ENCODE measurements around the gene MYH7. TPM values are rescaled to one million over a fixed set of nuclear protein-coding genes. Genes with fewer than 3 reads are reported as not detected.

Gene MYH7
- total RNA-seq, 1 experiment from 2014 or later: not detected

DNA sequence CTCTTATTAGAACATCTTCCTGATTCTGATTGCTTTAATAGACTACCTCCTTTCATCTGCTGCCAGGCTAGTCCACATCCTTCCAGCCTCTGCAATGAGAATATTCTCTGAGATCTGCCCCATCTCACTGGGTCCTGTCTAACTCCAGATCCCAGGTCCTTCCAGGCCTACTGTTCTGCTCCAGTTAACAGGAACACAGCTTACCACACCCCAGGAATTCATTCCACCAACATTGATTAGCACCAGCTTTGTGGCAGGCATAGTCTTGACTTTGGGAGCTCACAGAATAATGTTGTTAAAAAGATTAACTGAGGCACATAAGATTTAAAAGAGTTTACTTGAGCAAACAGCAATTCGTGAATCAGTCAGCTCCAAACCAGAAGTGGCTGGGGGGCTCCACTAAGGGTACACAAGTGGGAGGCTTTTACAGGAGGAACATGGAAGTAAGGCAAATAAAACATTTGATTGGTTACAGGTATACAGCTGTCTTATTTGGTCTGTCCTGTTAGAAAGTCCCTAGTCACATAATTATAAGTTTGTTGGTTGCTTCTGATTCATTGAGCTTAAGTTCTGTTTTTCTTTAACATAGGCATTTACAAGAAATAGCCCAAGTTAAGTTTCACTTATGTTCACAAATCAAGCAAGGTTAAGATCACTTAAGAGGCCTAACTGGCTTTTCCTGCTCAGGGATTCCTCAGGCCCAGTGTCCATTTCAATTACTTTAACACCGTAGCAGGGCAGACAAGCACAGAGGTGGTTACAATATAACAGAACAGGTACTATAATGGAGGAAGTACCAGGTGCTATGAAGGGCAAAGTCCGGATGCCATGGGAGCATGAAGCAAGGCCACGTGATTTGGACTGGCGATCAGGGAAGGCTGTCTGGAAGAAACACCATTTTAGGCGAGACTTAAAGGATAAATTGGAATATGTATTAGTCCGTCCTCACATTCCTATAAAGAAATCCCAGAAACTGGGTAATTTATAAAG is 12.2 kb upstream of the MYH7 start:
- DNase-seq (ENCODE audit: low spot score): no peak

DNA sequence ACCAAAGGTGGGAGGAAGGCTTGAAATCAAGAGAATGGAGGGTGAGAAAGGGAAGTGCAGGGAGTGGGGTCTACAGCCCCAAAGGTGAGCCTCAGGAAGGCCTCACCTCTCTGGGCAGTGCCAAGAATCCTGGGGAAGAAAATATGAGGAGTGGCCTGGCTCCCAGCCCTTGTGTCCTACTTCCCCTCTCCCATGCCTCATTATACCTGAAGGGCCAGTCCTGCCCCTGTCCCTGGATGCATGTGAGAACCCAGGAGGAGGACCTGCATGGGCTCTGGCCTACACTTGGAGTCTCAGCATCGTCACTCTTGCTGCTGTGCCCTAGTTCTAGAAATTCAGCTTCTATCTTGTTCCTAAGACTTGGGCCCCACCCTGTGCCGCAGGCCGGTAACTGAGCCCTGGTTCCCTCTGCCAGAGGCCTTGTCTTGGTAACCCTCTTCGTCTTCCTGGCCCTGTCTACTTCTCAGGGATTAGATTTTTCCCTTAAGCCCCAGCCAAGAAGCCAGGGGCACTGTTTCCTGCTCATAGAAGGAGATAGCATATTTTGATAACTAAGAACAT is 10.9 kb upstream of the MYH7 start:
- DNase-seq (ENCODE audit: low spot score): no peak

DNA sequence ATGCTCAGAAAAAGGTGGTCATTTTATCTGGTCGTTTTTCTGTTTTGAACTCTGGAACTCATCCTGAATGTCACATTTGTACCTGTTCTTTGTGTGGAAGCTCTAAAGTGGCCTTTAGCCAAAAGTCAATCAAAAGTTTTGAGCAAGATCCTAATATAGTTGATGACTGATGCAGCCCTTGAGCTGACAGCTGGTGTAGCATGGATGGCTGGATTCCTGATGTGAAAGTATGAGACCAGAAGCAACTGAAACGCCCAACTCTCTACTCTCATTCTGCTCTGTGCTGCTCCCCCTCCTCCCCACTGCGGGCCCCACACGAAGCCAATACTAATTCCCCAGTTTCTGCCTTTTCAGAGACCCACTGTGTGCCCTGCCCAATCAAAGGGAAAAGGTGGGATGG is 10.3 kb upstream of the MYH7 start:
- DNase-seq (ENCODE audit: low spot score): no peak

DNA sequence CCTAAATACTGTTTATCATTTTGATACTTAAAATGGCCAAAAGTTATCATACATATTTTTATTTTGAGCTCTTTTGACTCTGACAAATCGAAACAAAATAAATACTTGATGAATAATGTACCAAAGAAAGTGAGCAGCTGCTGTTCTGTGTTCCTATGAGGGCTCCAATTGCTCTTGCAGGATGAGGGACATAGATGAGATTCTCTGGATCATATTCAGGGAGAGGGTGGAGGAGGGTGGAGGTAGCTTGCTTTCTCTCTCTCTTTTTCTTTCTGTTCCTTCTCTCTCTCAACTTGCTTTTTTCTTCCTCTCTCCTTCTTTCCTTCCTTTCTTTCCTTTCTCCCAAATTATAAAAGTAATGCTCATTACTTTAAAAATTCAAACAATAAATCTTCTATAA is 8.9 kb upstream of the MYH7 start:
- DNase-seq (ENCODE audit: low spot score): no peak

DNA sequence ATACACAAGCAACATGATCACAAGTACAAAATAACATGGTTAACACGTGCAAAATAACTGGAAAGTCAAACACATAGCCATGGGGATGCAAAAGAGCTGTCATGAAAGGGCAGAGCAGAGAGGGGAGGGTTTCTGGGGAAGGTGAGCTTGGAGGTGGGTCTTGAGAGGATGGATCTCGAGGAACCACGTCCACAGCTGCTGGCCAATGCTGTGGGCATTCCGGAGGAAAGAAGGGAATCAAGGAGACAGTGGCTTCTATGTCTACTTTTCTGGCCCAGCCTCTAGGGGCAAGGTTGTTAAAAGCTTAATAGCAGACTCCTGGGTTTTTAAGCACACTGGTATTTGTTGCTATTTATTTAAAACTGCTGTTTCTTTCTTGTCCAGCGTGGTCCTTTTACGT is 8.4 kb upstream of the MYH7 start:
- DNase-seq (ENCODE audit: low spot score): no peak

GRCh38 chr14:23443411-23443812 is 8.0 kb upstream of the MYH7 start:
- no peak for DNase-seq (ENCODE audit: low spot score)

DNA sequence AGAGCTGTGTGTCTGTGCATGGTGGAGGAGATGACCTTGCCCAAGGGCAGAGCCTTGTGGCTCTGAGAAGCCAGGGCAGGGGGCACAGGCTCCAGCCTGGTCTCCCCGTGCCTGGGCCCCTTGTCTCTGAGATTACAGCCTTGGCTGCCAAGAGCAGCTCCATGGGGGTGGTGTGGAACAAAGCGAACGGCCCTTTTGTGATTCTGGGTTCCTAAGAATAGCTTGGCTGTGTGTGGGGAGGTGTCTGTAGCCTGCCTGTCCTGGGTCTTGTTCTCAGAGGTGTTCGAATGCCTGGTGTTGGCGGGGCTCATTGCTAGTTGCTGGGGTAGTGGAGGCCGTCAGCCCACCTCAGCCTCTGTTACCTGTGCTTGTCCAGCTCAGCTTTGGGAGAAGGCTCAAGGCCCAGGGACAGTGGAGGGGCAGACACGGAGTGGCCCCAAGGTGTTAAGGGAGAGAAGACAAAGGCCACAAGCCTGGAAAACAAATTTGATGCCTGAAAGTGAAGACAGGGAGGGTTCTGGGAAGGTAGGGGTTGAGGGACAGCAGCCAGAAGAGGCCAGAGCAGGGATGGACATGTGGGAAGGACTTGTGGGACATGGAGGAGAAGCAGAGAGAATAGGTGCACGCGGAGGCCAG is 7.4 kb upstream of the MYH7 start:
- no peak for DNase-seq (ENCODE audit: low spot score)

GRCh38 chr14:23441076-23441475 is 5.6 kb upstream of the MYH7 start:
- DNase-seq (ENCODE audit: low spot score): peak; percentile 22

DNA sequence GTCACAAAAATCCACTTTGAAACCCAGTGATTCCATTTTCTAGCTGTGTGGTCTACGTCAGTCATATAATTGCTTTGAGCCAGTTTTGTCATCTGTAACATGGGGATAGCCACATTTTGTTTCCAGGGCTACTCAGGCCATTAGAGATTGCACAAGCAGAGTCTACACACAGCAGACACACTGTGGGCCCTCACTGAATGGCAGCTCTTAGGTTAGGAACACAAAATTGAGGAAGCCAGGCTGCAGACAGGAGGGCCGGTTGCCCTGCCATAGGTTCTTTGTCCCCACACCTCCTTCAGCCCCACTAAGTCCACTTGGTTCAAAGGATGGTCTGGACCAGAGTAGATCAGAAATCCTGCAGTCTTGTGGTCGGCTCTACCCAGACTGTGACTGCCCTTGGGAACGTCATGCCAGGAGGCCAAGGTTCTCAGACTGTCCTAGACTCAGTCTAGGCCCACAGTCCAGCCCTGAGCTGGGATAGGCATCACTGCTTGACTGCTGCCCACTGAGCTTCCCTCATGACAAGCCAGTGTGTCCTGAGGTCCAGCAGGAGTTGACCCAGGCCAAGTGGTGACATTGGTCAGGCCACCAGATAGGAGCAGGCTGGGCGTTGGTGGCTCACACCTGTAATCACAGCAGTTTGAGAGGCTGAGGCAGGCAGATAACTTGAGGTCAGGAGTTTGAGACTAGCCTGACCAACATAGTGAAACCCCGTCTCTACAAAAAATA is 3.8 kb upstream of the MYH7 start:
- no peak for DNase-seq (ENCODE audit: low spot score)

DNA sequence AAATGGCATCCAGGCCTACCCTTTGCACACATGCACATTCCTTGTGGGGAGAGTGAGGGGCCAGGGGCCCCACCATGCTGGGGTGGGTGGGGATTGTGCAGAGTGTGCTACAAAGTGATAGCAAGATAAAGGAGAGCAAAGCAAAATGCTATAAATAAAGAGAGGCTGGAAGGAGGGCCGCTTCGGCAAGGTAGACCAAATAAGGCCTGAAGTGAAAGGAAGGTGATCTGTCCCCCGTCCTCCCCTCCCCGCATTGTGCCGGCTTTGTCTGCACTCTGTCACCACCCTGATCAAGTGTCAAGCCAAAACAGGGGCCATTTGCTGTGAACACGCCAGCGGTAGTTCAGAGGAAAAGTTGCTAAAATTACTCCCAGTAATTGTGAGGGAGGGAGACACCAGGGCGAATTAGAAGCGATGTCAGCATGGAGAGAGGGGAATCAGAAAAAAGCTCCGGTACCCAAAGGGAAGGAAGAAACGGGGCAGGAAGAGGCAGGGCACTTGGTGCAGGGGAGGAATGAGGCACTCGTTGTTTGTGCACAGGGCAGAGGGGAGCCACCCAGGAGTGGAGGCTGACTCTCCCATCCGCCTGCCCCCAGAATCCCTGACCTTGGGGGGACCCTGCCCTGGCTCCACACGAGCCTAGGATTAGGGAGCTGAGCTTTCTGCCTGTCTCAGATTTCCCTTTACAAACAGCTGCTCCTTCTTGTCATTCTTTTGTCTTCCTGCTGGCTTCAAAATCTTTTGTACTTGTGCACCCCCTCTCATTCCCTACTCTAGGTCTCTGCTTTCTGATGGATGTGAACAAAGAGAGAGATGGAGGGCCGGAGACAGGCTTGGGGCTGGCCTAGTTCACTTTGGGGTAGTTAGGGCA is 2.9 kb upstream of the MYH7 start:
- DNase-seq (ENCODE audit: low spot score): no peak

- DNase-seq (ENCODE audit: low spot score): no peak
These were observed 2.0 kb upstream of the MYH7 start for GRCh38 chr14:23437133-23438100.

DNA sequence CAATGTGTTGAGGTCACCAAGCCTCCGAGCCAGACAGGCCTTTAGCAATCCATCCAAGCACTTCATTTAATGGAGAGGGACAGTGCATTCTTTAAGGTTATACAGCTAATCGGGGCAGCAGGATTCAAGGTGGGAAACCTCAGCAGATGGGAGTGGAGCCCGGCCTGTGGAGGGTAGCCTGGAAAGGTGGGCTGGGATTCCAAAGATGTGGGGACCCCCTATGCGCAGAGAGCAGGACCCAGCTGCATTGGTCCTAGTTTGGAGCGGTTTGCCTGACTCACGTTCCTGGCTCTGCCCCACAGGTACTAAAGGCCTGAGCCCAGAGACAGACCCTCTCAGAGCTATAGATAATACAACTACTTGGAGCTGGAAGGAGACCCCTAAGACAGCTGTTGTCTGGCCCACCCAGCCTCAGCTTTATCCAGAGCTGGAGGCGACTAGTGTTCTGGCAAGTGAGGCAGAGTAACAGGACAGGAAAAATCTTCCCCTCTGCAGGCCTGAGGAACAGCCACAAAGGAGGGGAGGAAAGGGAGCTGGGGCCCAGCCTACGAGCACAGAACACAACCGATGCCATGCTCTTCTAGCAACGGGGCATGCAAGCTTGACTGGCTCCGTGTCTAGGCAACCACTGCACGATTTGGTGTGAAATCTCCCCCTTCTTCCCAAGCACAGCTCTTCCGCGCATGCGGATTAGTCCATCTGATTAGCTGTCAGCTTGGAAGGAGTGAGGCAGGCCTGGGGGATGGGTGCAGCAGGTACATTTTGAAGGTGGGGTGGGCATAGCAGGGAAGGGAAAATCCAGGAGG is 1.1 kb upstream of the MYH7 start:
- DNase-seq (ENCODE audit: low spot score): no peak

GRCh38 chr14:23434488-23435222 is 805 bp downstream of the MYH7 start:
- no peak for DNase-seq (ENCODE audit: low spot score)

DNA sequence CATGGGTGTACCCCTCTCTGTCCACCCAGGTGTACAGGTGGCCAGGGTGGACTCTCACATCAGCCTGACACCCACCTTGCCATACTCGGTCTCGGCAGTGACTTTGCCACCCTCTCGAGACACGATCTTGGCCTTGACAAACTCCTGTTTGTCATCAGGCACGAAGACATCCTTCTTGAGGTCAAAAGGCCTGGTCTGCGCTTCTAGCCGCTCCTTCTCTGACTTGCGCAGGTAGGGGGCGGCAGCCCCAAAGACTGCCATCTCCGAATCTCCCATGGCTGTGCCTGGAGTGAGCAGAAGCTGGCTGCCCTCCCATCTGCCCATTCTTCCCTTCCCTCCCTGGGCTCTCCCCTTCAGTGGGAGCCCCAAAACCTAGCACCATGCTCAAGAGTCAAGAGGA is 2.0 kb downstream of the MYH7 start:
- no peak for DNase-seq (ENCODE audit: low spot score)

DNA sequence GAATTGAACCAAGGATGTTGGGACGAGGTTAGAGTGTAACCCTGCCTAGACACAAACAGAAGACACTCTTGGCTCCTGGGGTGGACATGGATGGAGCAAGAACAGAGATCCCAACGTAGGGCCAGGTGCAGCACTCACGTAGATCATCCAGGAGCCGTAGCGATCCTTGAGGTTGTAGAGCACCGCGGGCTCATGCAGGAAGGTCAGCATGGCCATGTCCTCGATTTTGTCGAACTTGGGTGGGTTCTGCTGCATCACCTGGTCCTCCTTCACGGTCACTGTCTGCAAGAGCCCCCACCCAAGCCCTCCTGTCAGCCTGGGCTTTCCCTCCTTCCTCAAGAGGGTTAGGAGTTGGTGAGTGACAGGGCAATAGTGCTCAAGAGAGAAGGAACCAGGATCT is 2.5 kb downstream of the MYH7 start:
- no peak for DNase-seq (ENCODE audit: low spot score)

DNA sequence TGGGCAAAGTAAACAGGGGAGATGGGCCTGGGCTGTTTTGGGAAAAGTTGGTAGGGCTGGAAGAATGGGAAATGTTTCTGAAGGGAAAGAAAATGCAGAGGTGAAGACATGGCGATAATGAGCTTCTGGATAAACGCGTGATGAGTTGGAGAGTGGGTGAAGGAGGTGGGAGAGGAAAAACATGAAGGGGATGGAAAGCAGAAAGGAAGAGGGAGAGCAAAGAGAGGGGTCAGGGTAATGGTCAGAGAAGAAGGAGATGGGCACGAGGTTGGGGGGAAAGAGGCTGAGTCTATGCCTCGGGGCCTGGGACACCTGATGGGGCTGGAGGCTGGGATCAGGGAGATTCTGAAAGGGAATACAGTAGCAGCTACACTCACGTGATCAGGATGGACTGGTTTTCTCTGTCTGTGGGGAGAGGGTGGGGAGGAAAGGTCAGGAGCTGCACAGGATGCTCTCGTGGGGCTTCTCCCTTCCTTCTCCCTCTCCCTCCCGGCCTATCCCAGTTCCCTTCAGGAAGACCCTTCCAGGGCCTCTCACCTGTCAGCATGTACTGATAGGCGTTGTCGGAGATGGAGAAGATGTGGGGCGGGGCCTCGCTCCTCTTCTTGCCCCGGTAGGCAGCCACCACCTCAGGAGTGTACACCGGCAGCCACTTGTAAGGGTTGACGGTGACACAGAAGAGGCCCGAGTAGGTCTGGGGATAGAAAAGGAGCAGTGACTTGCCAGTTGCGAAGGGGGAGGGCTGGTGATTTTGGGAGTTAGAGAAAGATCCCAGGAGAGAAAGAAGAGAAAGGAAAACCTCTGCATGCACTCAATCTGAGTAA is 3.1 kb downstream of the MYH7 start:
- no peak for DNase-seq (ENCODE audit: low spot score)

- DNase-seq (ENCODE audit: low spot score): no peak
These were observed 4.0 kb downstream of the MYH7 start for GRCh38 chr14:23431486-23431885.

GRCh38 chr14:23430723-23431085 is 4.8 kb downstream of the MYH7 start:
- DNase-seq (ENCODE audit: low spot score): peak; percentile 31
